Sigmoid colon (tissue), 4 donors: ENCODE data around the gene LRRC63.

ENCODE experiments used
- CTCF ChIP-seq, 4 experiments: fragments of 450-650 bp in 3 of 4; fragments of 200-600 bp in 1 of 4; IDR thresholded peaks; one replicate each; pipeline ENCODE4 v1.5.1; 2016 to 2019; ENCODE audit warnings: antibody characterized with exemption in 4 of 4, mild to moderate bottlenecking in 3 of 4, moderate library complexity in 2 of 4
- POLR2AphosphoS5 ChIP-seq, 4 donors: sonication (generic); formaldehyde crosslinking; IDR thresholded peaks; one replicate each; pipeline ENCODE4 v1.6.1; 2017; ENCODE audit warnings: antibody characterized with exemption in 4 of 4

- TF ChIP-seq CTCF (IDR thresholded peaks at IDR 0.05) (no peak), POLR2AphosphoS5 (IDR thresholded peaks at IDR 0.05) (no peak)
Measured at GRCh38 chr13:46169758-46170157, 42.0 kb upstream of the LRRC63 start.
